Measurements from ENCODE around the gene TMEM181. TPM values are rescaled to one million over a fixed set of nuclear protein-coding genes. Genes with fewer than 3 reads are reported as not detected.
"Not testable (repeated sequence)": the region's sequence is repeated elsewhere in the genome, so short reads cannot be mapped to it uniquely, and the experiment has no call there.

Gene TMEM181
- polyA plus RNA-seq (2013, experiment 1 of 2; ENCODE audit: insufficient read length), result 28.9 TPM
- 37.7 TPM for polyA plus RNA-seq (2013, experiment 2 of 2; ENCODE audit: insufficient read length)

GRCh38 chr6:158559895-158560835 lies at the start of gene TMEM181:
Gene TMEM181, plus strand, starts transcription at chr6:158560091. Its CDS starts 134 bp downstream, at chr6:158560225.
- peak; percentile 87 for DNase-seq

GRCh38 chr6:158512809-158513208 lies 47.1 kb upstream of the TMEM181 start:
- DNase-seq, result no peak

GRCh38 chr6:158514176-158514575 lies 45.7 kb upstream of the TMEM181 start:
- no peak for DNase-seq

GRCh38 chr6:158514991-158515390 lies 44.9 kb upstream of the TMEM181 start:
- no peak for DNase-seq

GRCh38 chr6:158516098-158516497 lies 43.8 kb upstream of the TMEM181 start:
- no peak for DNase-seq

GRCh38 chr6:158517038-158517437 lies 42.9 kb upstream of the TMEM181 start:
- no peak for DNase-seq

- DNase-seq, result peak; percentile 25
These were observed 42.3 kb upstream of the TMEM181 start for GRCh38 chr6:158517581-158517980.

GRCh38 chr6:158518191-158519127 lies 41.4 kb upstream of the TMEM181 start:
- DNase-seq, result peak; percentile 83

GRCh38 chr6:158519300-158519699 lies 40.6 kb upstream of the TMEM181 start:
- DNase-seq, result no peak

GRCh38 chr6:158519761-158520160 lies 40.1 kb upstream of the TMEM181 start:
- no peak for DNase-seq

- DNase-seq, result not testable (repeated sequence)
These were observed 38.9 kb upstream of the TMEM181 start for GRCh38 chr6:158520975-158521374.

GRCh38 chr6:158521759-158522158 lies 38.1 kb upstream of the TMEM181 start:
- DNase-seq, result no peak

- no peak for DNase-seq
These were observed 37.3 kb upstream of the TMEM181 start for GRCh38 chr6:158522616-158523015.

- no peak for DNase-seq
These were observed 35.6 kb upstream of the TMEM181 start for GRCh38 chr6:158524311-158524710.

GRCh38 chr6:158527858-158528257 lies 32.0 kb upstream of the TMEM181 start:
- not testable (repeated sequence) for DNase-seq

GRCh38 chr6:158528826-158529225 lies 31.1 kb upstream of the TMEM181 start:
- no peak for DNase-seq

- no peak for DNase-seq
These were observed 30.3 kb upstream of the TMEM181 start for GRCh38 chr6:158529629-158530028.

- DNase-seq, result no peak
These were observed 28.3 kb upstream of the TMEM181 start for GRCh38 chr6:158531566-158531965.

GRCh38 chr6:158531970-158532369 lies 27.9 kb upstream of the TMEM181 start:
- DNase-seq, result no peak

GRCh38 chr6:158536084-158536890 lies 23.6 kb upstream of the TMEM181 start:
- peak; percentile 72 for DNase-seq

- DNase-seq, result peak; percentile 10
These were observed 22.7 kb upstream of the TMEM181 start for GRCh38 chr6:158536891-158537798.

Measured in fibroblast of skin of back (primary cell).